NCI-H1930 (cell line): Measurements from ENCODE around the gene MALT1.

ENCODE experiments used
- DNase-seq, 2 experiments: peaks; one replicate each; lab custom pipeline; 2025; lab: John Stamatoyannopoulos, UW

MALT1 gene

DNA sequence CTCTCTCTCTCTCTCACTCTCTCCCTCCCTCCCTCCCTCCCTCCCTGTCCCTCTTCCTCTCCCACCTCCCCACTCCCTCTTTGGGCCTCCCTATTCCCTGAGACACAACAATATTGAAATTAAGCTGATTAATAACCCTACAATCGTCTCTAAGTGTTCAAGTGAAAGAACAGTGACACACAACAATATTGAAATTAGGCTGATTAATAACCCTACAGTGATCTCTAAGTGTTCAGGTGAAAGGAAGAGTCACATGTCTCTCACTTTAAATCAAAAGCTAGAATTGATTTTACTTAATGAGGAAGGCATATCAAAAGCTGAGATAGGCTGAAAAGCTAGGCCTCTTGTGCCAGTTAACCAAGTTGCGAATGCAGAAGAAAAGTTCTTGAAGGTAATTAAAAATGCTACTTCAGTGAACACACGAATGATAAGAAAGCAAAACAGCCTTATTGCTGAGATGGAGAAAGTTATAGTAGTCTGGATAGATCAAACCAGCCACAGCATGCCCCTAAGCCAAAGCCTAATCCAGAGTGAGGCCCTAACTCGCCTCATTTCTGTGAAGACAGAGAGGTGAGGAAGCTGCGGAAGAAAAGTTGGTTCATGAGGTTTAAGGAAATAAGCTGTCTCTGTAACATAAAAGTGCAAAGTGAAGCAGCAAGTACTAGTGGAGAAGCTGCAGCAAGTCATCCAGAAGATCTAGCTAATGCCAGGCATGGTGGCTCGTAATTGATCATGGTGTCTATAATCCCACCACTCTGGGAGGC is 21.3 kb downstream of the MALT1 start:
- DNase-seq, result no peak

DNA sequence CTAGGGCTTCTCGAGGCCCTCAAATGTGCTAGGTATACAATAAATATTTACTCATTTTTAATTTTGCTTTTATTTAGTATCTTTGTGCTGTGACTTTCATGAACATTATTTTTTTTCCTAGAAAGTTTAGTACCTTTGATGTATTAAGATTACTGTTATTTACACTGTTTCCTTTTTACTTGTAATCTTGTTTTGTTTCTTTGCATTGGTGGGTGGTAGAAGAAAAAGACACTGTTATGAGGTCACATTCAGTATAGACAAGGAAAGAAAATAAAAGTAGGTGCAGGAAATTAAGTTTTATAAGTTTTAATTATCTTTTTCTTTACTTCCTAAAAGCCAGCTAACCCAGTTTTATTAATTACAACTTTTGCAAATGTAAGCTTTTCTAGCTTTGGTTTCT is 23.0 kb downstream of the MALT1 start:
- no peak for DNase-seq

- no peak for DNase-seq
These were observed 23.6 kb downstream of the MALT1 start for GRCh38 chr18:58694720-58695468.

- no peak for DNase-seq
These were observed 24.5 kb downstream of the MALT1 start for GRCh38 chr18:58695772-58696171.

- no peak for DNase-seq
These were observed 25.9 kb downstream of the MALT1 start for GRCh38 chr18:58697146-58697545.

DNA sequence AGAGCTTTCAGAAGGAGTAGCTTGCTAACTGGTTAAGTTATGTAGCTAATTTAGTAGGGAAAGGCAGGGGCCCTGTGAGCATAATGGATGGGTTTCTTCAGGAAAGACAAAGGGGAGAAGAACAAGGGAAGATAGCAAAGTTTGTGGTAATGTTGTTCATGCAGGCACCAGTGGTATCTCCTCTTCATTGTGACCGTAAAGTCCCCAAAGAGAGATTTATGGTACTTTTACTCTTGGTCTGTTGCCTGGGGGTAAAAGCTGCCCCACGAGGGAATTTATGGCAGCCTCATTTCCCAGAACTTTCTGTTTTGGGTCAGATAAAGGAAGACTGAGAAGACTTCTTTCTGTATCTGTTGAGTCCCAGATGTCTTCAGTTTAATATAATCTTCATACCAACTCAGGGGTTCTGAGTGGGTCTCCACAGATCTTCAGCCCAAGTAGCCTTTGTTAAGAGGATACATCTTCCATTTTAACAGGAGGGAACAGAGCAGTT is 27.5 kb downstream of the MALT1 start:
- DNase-seq, result no peak

GRCh38 chr18:58699551-58699950 is 28.3 kb downstream of the MALT1 start:
- DNase-seq, result no peak

DNA sequence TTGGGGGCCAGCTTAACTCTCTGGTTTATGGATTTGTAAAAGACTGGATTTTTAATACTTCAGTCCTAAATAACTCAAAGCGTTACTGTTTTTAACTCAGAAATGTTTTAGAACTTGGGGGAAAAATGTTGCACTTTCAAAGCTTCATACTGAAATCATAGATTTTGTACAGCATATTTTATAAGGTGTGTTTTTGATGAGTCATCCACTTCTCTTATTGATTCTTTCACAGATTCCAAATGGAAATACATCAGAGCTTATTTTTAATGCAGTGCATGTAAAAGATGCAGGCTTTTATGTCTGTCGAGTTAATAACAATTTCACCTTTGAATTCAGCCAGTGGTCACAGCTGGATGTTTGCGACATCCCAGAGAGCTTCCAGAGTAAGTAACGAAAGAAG is 28.9 kb downstream of the MALT1 start:
- DNase-seq, result no peak

DNA sequence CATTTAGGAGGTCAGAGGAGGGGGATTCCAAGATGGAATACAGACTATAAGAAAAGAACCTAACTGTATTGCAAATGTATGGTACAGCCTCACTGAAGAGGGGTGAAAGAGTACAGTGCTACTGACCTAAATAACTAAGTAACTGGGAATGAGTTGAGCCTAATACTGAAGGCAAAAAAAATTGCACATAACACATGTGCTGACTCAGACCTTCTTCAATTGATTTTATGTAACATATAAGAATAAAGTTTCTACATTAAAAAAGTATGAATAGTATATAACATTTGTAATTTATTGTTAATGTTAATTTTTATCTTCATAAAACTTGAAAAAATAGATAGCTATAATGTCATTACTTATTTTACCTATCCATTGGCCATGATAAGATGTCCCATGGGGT is 41.7 kb downstream of the MALT1 start:
- no peak for DNase-seq

DNA sequence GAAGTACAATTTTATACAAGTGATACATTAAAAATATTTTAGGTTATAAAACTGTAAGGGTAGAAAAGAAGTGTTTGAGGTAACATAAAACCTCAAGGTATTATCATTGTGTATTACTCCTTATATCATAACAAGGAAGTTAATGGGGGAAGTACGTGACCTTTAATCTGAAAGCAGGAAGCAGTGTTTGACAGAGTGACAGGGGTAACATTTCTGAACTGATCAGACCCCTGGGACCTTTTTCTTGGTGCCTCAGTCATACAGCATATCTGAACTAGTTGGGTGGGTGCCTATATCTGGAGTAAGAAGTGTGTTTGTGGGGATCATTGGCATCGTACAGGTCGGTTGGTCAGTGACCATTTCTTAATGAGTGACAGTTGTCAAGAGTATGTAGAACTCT is 43.0 kb downstream of the MALT1 start:
- DNase-seq, result no peak

GRCh38 chr18:58714821-58715220 is 43.6 kb downstream of the MALT1 start:
- DNase-seq, result no peak

DNA sequence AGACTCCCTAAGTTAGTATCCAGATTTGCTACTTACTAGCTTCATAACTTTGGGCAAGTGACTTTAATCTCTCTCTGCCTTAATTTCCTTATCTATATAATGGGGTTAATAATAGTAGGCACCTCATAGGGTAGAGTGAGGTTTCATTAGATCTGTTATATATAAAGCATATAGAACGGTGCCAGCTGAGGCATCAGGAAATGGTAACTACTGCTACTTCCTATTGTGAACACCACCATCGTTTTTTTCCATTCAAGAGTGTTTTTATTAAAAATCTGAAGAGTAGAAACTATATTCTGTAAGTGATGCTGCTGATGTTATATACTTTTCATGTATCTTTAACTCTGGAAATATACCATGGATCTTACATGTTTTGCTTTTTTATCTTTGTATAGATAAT is 44.3 kb downstream of the MALT1 start:
- no peak for DNase-seq

DNA sequence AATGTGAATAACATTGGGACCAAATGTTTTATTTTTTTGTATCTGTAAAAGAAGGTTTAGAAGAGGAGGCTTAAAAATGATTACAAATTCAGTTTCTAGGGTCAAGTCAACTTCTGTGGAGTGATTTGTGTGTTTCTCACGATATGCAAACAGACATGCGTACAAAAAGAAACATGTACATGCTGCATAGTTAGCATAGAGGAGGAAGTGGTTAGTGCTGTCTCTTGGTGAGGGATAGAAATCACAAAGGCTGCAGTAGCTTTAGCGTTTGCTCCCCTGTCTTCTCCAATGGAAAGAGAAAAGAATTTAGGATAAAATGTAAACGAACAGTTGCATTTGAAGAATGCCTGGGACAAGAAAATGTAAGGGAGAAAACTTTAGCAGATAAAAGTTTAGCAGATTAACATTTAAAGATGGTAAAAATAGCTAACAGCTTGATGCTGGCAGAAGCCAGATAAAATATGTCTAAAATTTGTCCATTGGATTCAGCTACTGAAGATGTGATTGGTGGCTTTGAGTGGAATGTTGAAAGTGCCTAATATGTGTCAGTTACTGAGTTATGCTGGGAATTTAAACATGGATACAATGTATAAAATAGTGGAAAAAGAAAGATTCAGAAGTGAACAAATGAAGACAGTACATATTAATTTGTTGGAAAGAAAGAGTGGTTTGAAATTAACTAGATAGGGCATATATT is 44.9 kb downstream of the MALT1 start:
- no peak for DNase-seq

DNA sequence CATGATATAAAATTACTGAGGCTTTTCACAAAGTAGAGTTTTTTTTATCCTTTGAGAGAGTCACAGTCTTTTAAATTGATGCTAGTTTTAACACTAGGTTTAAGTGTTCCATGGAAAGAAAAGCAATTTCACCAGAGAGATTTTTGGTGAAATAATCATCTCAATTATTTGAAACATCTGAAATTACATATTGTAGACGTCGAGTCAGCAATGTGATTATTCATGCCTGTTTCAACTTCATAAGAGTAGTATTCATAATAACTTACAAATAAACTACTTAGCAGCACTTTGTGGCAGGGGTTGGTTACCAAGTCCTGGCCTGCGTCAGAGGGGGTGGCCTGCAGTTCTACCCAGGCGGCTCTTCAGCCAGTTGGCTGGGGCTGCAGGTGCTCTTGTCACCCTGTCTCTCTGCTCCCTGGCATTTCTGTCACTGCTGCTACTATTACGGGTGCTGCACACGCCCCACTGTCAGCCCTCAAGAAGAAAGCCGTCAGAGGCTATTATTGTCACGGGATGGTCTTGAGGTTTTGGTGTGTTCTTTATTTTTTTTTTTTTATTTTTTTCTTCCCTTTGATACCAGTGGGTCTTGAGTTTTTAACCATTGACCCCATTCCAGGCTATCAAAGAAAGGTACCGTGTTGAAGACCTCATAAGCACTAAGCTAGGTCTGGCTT is 50.4 kb downstream of the MALT1 start:
- DNase-seq, result no peak

DNA sequence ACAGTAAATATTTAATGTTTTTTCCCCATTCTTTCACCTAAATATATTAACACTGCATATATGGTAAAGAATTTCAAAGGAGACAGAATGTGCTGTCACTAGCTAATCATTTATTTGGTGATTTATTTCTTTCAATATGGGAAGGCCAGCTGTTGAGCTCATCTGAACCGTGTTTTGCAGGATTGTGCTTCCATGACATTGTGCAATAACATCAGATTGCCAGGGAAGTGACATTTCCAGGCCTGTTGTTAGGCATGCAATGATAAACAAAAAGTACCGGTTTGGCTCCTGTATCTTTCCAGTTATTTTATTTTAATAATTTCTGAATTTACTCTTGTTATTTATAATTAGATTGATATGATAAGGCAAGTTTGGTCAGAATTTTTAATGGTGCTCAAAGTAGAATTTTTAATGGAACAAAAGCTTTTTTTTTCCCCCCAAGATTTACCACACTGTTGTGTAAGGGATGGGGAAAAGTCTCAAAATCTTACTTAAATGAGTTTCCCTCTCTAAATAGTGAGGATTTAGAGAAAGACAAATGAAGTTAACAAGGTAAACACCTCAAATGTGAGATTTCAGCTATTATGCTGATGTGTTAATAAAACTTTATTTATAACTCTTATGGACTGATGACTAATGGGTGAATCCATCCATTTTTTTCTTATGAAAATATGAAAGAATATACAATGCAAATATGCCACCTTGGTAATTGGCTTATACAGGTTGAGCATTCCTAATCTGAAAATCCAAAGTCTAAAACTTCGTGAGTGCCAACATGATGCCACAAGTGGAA is 52.7 kb downstream of the MALT1 start:
- DNase-seq, result no peak

GRCh38 chr18:58726671-58727070 is 55.4 kb downstream of the MALT1 start:
- no peak for DNase-seq

- no peak for DNase-seq
These were observed 56.7 kb downstream of the MALT1 start for GRCh38 chr18:58727776-58728500.

- DNase-seq, result no peak
These were observed 57.5 kb downstream of the MALT1 start for GRCh38 chr18:58728719-58729118.

DNA sequence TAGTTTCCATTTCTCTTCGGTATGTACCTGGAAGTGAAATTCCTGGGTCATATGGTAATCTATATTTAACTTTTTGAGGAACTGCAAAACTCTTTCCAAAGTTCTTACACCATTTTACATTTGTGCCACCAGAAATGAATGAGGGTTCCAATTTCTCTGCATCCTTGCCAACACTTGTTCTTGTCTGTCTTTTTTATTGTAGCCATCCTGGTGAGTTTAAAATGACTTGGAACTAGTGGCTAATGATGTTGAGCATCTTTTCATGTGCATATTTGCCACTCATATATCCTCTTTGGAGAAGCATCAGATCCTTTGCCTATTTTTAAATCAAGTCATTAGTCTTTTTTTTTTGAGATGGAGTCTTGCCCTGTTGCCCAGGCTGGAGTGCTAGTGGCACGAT is 59.4 kb downstream of the MALT1 start:
- DNase-seq, result no peak

DNA sequence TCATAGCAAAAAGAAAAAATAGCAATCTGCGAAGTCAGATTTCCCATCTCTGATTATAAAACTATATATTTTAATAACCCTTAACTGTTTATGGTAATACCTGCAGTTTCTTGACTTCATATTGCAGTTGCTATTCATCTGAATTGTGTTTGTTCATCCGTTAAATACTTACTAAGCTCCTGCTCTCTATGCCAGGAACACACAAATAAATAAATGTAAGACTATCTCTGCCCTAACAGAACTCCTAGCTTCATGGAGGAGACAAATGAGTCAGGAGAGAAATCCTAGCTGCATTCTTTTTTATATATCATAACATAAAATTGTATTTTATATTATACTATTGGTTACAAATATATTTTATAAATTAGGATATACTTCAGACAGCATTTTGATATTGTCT is 61.2 kb downstream of the MALT1 start:
- DNase-seq, result no peak

GRCh38 chr18:58733866-58734265 is 62.6 kb downstream of the MALT1 start:
- DNase-seq, result no peak
